ENCODE results near the gene UXT.

The UXT gene

DNA sequence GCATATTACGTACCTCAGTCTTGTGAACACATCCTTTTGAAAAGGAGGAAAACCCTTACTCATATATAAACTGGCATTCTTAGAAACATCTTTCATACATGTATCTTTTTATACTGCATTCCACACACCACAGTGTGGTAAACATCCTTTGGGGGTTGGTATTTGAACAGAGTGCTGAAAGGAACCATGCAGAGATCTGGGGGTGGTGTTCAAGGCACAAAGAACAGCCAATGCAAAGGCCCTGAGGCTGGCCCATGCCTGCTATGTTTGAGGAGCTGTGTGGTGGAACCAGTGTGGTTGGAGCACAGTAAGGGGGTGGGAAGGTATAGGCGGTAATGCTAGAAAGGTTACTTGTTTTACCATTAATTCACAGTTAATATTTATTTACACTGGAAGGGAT lies 10.6 kb downstream of the UXT start:
- DNase-seq: no peak

- DNase-seq: no peak
Observed at GRCh38 chrX:47646636-47647035, 12.3 kb downstream of the UXT start.

- no peak for DNase-seq
Observed at GRCh38 chrX:47645530-47645929, 13.4 kb downstream of the UXT start.

GRCh38 chrX:47644557-47645091 lies 14.4 kb downstream of the UXT start:
- no peak for DNase-seq

DNA sequence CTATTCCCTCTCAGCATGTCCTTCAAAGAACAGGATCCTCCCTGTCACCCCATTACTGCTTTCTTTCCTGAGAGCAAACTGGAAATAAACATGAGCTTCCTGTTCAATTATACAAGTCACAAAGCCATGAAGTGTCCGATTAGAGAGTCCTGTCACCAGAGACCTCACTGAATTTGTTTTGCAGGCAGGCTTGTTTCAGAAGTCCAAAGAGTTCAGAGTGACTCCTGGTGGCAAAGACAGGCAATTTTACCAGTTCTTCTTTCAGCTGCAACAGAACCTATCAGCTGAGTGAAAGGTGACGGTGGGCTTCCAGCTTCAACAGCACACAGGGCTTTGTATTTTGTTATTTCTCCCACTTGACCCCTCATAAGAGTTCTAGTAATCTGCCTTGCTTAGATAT lies 15.1 kb downstream of the UXT start:
- no peak for DNase-seq

DNA sequence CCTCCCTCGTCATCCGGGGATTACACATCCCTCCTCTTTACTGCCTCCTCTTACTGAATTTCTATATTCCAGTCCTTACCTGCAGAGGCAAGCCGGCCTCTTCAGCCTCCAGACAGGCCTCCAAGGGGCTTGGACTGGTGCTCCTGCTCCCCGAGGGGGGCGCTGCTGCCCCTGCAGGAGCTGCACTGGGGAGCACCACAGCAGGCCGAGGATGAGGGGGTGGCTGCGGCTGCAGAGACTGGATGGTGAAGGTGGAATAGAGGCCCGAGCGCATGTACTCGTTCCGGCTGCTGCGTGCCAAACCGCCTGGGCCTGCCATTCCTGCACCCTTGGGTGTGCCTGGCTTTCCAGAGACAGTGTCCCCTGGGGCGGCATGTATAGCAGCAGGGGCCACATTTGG lies 20.2 kb downstream of the UXT start:
- DNase-seq: no peak

DNA sequence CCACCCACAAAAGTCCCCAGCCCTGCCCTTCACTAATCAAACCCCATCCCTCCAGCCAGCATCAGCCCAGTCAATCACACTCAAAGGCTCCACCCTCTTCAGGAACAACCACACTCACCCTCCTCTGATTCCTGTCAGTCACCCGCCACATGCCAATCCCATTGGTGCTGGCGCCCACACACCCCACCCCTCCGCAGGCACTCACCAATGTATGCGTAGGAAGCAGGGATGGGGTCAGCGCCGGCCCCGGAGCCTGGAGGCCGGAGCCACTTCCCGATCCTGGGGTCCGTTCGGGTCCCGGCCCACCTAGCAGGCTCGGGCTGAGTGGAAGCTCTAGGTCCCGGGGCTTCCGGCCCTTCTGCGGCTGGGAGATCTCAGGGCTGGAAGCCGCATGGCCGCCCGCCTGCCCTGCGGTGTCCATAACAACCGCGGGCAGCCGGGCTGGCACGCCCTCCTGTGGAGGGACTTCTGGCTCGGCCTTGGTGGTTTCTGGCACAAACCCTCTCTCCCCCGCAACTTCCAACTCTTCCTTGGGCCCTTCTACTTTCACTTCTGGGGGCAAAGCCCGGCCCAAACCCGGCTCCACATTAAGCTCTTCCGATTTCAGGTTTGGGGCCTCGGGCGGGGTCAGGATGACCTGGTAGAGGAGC lies 21.3 kb downstream of the UXT start:
- peak; percentile 34 to 53 for DNase-seq

- DNase-seq: no peak
Observed at GRCh38 chrX:47634871-47635575, 24.0 kb downstream of the UXT start.

DNA sequence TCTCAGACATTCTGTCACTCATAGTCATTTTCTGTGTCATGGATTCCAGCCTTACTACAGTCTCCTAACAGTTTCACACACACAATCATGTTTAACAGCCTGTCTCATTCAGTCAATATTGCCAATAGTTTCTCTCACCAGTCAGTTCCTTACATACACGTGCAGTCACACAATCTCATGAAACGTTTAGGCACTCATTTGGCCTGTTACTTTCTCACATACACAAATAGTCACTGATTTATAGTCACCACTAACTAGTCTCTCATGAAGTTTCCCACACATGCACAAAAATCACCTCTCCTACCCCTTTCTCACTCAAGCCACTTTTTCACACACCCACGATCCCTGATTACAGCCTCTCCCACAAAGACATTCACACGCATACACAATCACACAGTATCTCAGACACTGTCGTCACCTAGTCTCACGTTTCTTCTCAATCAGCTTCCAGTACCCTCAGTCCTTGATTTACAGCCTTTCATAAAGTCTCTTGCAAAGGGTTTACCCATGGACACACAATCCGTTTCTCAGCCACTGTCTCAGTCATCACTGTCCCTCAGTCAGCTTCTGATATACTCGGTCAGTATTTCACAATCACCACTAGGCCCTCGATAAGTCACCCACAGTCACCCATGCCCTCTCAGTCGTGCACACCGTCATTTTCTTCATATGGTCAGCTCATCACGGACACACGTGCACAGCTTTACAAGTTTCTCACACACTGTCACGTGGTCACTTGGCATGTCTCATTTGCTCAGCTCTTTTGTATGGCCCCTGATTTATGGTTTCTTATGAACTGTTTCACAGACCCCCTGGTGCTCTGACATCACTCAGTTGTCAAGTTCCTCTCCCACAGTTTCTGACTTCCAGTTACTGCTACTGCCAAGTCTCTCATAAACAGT lies 25.0 kb downstream of the UXT start:
- DNase-seq: no peak

GRCh38 chrX:47632666-47633065 lies 26.3 kb downstream of the UXT start:
- DNase-seq: no peak

DNA sequence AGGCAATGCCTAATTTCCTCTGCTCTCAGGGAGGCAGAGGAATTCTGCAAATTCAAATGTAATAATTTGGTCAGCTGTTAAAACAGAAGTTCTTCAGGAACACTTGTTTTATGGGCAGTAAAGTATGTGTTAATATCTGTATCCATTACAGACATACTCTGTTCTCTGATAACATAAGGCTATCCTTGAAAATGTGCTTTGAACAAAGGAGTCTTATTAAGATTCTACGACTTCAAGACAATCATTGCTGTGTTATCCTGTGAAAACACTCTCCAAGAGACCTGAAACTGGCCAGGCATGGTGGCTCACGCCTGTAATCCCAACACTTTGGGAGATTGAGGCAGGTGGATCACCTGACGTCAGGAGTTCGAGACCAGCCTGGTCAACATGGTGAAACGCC lies 27.3 kb downstream of the UXT start:
- DNase-seq: no peak

GRCh38 chrX:47629419-47630200 lies 29.4 kb downstream of the UXT start, which contains the start of gene CFP:
CFP (minus strand) TSS chrX:47629930; CDS start chrX:47629844, 86 bp downstream.
- no peak for DNase-seq

- no peak for DNase-seq
Observed at GRCh38 chrX:47628982-47629381, 30.0 kb downstream of the UXT start.

DNA sequence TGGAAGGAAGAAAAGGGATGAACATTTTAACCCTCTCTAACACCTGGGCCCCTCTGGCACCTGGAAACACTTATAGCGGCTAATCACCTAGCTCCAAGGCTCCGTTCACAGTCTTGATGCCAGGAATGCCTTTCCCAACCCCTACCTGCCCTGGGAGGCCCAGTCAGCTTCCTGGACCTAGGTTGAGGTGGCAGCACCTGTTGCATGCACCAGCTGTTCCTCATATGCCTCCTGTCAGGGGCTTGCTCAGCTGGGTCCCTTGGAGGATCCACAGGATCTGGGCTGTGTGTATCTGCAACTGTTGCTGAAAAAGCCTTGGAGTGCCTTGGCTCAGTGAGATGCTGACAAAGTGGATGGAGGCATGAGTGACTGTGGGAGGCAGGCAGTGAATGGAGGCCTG lies 33.6 kb downstream of the UXT start:
- no peak for DNase-seq

DNA sequence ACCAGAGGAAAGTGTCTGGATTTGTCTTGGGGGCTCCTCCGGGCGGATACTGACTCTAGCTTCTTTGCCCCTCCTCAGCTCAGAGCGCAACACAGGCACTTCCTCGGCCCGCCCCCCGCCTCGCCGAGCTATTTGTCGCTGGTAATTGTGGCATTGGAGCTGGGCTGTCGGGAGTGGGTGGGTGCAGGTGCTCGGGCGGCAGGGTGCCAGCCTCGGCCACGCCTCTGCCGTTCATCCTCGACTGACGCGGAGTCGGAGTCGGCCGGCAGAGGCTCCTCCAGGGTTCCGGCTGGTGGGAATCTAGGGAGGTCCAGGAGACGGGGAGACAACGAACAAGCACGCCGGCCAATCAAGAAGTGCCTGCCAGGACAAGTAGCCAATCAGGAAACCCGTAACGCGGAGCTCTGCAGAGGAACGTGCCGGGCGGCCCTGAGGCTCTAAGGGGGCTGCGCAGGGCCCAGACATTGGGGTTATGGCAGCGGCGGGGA lies 35.4 kb downstream of the UXT start:
- DNase-seq: peak; percentile 46

GRCh38 chrX:47621851-47622250 lies 37.1 kb downstream of the UXT start:
- DNase-seq: no peak

DNA sequence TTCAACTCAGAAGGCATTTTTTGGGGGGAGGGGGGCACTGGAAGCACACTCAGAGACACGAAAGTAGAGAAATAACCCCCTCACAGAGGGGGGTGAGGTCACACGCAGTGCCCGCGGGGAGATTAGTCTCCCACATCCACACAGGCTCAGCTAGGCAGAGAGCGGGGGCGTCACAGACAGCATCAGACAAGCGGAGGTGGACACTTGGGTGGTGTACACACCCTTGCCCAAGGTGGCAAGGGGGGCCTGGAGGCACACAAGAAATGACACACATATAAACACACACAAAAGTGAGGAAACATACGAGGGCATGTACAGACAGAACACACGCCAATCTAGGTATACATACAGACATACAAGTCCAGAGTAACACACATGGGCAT lies 38.7 kb downstream of the UXT start:
- DNase-seq: no peak

GRCh38 chrX:47619486-47620302 lies 39.3 kb downstream of the UXT start, which contains the start of gene SYN1:
SYN1 (minus strand) TSS chrX:47619857; CDS start chrX:47619728, 129 bp downstream.
- peak; percentile 80 to 81 for DNase-seq

- DNase-seq: no peak
Observed at GRCh38 chrX:47618923-47619485, 40.0 kb downstream of the UXT start.

GRCh38 chrX:47614618-47615017 lies 44.4 kb downstream of the UXT start:
- no peak for DNase-seq

DNA sequence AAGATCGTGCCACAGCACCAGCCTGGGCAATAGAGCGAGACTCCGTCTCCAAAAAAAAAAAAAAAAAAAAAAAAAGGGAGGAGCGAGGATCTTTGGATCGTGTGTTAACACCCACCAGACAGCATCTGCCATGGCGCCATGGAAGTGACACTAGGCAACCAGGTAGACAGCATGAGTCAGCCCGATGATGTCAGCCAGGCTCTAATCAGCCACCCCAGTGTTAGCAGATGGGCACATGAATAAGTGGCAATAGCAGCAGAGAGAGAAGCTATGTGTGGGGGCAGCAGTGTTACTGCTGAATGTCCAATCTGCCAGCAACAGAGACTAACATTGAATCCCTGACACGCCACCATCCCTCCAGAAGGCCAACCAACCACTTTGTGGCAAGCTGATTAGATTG lies 45.9 kb downstream of the UXT start:
- DNase-seq: no peak
